GM21576 (cell line): Measurements from ENCODE around the gene ITPRID2.

Experiments
- ATAC-seq: cut with Tn5 transposase; IDR thresholded peaks from one replicate; pipeline ENCODE4 v1.9.1; 2021; ENCODE audit warnings: mild to moderate bottlenecking, moderate library complexity; ENCODE audit not compliant: unreplicated experiment

Gene ITPRID2

GRCh38 chr2:181891258-181891965 lies at the start of gene ITPRID2:
Gene ITPRID2 (plus strand): TSS chr2:181891730. CDS start chr2:181892067, 337 bp downstream.
- peak; percentile 91 for ATAC-seq

GRCh38 chr2:181844551-181845290 lies 46.8 kb upstream of the ITPRID2 start:
- ATAC-seq, result no peak

GRCh38 chr2:181846399-181847197 lies 44.9 kb upstream of the ITPRID2 start:
- no peak for ATAC-seq

DNA sequence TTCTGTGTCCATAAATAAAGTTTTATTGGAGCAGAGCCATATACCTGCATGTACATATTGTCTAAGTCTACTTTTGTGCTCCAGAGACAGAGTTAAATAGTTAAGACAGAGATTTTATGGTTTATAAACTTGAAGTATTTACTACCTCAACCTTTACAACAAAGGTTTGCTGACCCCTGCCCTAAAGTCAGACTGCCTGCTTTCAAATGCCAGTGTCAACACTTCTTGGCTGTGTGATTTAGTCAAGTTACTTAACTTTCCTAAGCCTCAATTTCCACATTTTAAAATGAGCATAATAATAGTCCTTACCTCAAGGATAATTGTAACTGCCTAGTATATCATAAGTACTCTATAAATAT lies 44.4 kb upstream of the ITPRID2 start:
- ATAC-seq, result no peak

DNA sequence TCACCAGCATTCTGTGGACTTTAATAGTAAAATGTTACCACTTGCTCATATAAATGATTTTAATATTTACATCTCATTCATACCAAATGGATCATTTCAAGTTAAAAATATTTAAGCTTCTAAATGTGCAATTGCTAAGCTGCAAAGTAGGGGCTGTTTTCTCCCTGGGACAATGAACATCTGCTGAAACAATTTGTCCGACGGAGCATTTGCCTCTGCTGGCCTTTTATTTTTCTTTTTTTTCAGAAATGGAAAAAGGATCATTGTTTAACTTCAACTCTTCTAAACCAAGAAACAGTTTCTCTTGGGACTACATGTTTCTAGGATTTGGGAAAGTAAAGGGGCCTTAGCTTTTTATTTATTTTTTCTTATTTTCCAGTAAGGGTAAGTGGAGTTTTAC lies 43.8 kb upstream of the ITPRID2 start:
- no peak for ATAC-seq

DNA sequence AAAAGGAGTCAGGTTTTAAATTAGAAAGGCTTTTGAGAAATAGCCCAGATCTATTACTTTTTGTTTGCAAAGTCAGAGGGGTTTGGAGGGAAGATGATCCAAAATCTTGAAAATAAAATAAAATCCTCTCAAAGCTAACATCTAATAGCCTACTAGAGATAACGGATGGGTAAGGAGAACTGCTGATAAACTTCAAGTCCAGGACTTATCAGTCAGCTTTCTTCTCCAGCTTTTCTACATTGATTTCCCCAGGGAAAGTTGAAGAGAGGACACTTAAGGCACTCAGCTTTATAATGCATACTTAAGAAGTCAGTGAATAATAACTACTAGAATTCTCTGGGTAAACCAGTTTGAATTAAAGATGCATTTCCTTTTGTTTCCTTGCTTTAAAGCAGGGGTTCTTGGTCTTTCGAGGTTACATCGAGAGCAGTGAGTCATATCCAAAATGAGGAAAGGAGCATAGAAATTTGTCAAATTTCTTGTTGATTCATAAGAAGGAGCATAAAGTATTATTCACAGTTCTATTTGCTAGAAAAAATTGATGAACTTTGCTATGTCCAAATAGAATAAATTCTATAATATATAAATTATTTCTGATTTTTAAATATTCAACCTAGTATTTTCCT lies 43.2 kb upstream of the ITPRID2 start:
- ATAC-seq, result no peak

GRCh38 chr2:181849601-181850000 lies 41.9 kb upstream of the ITPRID2 start:
- ATAC-seq, result no peak

DNA sequence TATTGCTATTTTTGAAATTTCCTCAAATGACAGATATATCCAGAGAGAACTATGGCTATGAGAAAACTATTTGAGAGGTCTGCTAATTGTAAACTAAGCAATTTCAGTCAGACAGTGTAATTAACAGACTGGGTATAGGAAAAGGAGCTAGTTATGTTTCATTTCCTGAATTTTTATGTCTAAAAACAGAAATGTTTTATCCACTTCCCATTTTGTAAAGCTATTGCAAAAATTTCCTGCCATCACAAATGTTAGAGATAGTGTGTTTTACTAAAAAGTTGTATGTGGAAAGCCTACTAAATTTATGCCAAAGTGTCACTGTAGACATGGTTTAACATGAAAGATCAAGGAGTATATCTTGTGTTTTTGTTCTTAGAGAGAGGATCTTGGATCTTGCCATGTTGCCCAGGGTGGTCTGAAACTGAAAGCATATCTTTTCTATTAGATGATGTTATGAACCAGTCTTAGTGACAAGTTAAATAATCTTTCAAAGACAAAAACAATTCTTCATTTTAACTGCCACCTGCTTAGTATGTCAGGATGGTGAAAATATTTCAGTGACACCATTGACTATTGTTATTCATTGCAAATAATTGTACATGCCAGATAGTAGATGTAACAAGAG lies 40.5 kb upstream of the ITPRID2 start:
- ATAC-seq, result no peak

DNA sequence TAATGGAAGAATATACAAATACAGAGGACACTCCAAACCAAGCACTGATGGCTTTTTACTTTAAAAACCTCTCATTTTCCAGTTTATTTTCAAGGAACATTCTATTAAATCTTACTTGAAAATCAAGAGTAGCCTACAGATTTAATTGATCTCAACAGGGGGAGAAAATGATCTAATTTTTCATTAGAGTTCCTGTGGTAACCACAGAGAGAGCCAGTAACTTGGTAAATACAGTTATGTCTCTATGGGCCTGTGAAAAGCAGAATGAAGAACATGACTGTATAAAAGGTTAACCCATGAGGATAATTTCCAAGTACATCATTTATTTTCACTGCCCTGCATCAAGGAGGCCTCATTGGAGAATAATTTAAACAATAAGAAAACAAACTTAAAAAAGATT lies 39.8 kb upstream of the ITPRID2 start:
- ATAC-seq, result no peak

DNA sequence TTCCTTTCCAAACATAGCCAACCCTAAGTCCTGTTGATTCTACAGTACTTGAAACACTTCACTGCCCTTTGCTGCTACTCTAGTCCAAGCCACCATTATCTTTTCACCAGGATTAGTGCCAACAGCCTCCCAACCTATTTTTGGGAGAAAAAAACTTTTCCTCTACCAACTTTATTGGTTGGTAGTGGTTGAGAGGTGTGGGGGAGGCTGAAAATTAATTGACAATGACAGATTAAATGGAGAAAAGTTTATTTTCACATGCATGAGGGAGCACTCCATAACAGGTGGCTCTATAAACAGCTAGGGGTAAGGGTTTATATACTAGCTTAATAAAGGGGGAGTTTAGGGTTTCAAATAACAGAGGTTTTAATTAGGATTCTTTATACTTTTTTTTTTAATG lies 37.8 kb upstream of the ITPRID2 start:
- ATAC-seq, result no peak

- ATAC-seq, result no peak
Observed at GRCh38 chr2:181857483-181857882, 34.0 kb upstream of the ITPRID2 start.

GRCh38 chr2:181858600-181858999 lies 32.9 kb upstream of the ITPRID2 start:
- ATAC-seq, result no peak

GRCh38 chr2:181859123-181859522 lies 32.4 kb upstream of the ITPRID2 start:
- no peak for ATAC-seq

- no peak for ATAC-seq
Observed at GRCh38 chr2:181859803-181860202, 31.7 kb upstream of the ITPRID2 start.

GRCh38 chr2:181861379-181861778 lies 30.2 kb upstream of the ITPRID2 start:
- ATAC-seq, result no peak

- no peak for ATAC-seq
Observed at GRCh38 chr2:181862583-181863281, 28.8 kb upstream of the ITPRID2 start.

DNA sequence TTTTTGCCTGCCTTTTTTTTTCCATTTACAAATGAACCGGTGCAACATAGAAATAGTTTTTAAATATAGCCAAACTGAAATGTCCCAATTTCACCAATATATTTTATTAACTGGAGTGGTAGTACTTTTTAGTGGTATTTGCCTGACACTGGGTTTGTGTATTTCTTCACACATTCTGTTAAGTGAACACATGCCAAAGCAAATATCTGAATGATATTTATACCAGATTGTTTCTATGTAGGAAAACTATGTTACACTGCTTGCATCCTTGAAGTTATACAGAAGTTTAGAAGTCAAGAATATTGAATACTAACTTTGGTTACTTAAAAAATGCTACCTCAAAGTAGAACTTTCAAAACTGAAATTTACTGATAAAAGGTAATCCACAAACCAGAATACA lies 19.4 kb upstream of the ITPRID2 start:
- no peak for ATAC-seq

DNA sequence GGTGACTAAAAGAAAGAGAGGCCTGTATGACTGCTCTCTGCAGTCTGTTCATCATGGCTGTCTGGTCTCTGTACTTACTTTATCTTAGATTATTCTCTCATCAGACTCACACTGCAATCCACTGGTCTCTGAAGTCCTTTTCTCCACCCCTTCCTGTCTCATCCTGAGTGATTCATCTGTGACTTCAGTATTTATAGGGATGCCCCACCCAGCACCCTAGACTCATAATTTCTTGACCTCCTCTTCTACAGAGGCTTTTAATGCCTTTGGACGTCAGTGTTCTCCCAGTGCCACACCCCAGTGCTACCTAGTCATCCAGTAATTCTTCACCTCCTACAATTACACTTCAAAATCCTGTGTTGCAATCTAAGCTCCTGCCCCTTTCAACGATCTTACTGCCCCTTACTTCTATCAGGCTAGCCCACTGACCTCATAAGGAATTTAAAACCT lies 14.9 kb upstream of the ITPRID2 start:
- no peak for ATAC-seq

GRCh38 chr2:181877181-181877664 lies 14.3 kb upstream of the ITPRID2 start:
- no peak for ATAC-seq

GRCh38 chr2:181878448-181878847 lies 13.1 kb upstream of the ITPRID2 start:
- no peak for ATAC-seq
